ENCODE data around the gene NOXO1.
"Not testable (repeated sequence)": the region's sequence is repeated elsewhere in the genome, so short reads cannot be mapped to it uniquely, and the experiment has no call there.

The NOXO1 gene

GRCh38 chr16:1959269-1960039 is 21.8 kb downstream of the NOXO1 start, which contains the start of gene NDUFB10:
Gene NDUFB10, plus strand, starts transcription at chr16:1959538. Its CDS starts 87 bp downstream, at chr16:1959625.
- peak; percentile 94 for DNase-seq

DNA sequence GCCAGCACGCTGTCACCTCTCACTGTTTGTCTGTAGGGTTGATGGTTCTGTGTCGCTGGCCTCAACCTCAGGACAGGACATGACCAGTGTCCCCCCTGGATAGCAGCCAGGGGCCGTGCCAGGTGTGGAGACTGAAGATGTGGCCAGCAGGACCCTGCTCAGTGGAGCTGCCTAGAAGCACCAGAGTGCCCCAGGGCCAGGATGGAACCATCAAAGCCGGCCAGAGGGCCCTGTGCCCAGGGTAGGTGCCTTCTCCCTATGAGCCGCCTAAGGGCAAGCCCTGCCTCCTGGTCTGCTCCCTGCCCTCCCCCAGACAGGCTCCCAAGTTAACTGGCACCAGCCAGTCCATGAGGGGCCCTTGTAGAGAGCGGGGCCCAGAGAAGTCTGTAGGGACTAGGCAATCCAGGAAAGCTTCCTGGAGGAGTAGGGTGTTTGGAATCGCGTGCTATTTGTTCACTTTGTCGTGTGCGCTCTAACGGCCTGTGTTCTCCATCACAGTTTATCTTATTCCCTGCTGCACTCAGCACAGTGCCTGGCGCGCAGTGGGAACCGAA is 22.5 kb downstream of the NOXO1 start:
- DNase-seq, result no peak

- DNase-seq, result not testable (repeated sequence)
Observed at GRCh38 chr16:1958143-1958491, 23.2 kb downstream of the NOXO1 start.

GRCh38 chr16:1957434-1958142 is 23.7 kb downstream of the NOXO1 start:
- not testable (repeated sequence) for DNase-seq

GRCh38 chr16:1953734-1954133 is 27.5 kb downstream of the NOXO1 start:
- no peak for DNase-seq

GRCh38 chr16:1950559-1950958 is 30.7 kb downstream of the NOXO1 start:
- DNase-seq, result no peak

DNA sequence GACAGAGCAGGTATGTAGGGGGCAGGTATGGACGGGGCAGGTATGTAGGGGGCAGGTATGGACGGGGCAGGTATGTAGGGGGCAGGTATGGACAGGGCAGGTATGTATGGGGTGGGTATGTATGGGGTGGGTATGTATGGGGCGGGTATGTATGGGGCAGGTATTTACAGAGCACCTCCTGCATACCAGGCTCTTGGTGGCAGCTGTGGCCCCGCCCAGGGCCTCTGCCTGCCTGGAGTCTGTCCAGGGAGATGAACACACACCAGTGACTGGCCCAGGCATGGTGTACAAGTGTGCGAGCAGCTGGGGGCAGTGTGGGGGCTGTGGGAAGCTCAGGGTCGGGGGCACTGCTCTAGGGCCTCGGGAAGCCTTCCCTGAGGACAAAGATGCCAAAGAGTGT is 31.2 kb downstream of the NOXO1 start:
- DNase-seq, result no peak

DNA sequence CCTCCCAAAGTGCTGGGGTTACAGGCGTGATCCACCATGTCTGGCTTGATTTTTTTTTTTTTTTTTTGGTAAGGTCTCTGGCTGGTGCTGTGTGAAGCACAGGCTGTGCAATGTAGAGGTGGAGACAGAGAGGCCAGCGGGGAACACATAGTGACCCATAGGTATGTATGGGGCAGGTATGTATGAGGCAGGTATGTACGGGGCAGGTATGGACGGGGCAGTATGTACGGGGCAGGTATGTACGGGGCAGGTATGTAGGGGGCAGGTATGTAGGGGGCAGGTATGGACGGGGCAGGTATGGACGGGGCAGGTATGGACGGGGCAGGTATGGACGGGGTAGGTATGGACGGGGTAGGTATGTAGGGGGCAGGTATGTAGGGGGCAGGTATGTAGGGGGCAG is 31.8 kb downstream of the NOXO1 start:
- no peak for DNase-seq

DNA sequence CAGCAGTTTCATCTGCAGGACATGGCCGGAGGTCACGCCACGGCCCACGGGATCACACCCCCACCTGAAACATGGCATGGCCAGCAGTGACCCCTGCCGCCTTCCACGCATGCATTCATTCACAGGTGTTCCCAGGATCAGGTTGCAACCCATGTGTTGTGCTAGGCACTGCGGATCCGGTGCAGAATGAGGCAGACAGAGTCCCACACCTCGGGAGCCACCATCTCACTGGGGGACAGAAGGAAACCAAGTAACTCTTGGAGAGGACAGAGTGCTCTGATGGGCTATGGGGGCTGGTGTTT is 33.9 kb downstream of the NOXO1 start:
- DNase-seq, result no peak

DNA sequence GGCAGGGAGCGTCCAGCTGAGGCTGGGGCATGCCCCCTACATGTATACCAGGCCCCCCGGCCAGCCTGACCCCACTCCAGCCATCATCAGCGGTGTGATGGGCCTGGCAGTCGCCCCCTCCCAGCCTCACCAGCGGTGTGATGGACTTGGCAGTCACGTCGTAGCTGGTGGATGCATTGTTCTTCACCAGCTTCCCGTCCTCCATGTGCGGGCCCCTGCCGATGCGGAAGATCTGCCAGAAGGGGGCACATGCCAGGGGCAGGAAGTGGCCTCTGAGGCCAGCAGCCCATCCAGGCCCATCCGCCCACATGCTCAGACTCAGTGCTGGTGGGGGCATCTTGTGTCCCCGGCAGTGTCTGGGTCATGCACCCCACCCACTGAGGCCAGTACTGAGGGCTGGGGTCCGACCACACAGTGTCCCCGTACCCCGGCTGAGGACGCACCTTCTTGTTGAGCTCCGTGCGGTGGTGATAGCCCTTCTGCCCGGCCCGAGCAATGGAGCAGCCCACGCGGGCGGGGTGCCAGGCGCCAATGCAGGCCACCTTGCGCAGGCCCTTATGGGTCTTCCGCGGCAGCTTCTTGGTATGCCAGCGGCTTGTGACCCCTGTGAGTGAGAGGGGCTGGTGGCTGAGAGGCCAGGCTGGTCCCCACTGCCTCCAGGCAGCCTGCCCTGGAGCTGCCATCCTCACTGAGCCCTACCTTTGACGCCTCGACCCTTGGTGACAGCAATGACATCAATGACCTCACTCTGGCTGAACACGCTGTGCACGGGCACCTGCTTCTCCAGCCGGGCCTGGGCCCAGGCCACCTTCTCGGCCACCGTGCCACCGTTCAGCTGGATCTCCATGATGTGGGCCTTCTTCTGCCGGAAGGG is 34.5 kb downstream of the NOXO1 start:
- DNase-seq, result no peak

DNA sequence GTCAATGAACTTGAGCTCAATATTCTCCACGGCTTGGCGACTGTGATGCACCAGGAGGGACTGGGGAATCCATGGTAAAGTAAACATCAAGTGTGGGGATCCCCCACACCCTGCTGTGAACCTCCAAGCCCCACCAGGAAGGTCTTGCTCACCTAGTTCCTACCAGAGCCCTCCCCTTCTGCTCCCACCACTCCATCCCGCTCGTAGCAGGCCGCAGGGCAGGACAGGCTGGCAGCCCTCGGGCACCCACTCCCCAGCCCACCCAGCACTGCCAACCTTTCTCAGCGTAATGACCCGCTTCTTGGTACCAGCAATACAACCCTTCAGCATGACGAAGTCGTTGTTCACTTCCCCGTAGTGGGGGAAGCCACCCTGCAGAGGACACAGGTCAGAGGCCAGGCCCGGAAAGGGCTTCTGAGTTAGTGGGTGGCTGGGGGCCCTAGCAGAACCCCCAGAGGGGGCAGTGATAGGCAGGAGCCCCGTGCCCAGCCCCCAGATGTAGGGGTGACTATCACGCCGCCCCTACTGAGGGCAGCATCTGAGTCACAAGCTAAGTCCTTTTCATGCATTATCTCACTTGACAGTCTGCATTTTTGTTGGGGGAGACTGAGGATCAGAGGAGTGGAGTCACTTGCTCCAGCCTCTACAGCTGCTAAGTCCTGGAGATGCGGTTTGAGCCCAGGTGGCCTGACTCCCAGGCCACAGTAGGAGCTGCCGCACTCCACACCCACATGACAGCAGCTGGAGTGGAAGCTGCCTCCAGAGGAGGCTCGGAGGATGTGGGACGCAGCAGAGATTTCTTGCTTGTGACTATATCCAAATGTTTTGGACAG is 35.5 kb downstream of the NOXO1 start:
- DNase-seq, result no peak

DNA sequence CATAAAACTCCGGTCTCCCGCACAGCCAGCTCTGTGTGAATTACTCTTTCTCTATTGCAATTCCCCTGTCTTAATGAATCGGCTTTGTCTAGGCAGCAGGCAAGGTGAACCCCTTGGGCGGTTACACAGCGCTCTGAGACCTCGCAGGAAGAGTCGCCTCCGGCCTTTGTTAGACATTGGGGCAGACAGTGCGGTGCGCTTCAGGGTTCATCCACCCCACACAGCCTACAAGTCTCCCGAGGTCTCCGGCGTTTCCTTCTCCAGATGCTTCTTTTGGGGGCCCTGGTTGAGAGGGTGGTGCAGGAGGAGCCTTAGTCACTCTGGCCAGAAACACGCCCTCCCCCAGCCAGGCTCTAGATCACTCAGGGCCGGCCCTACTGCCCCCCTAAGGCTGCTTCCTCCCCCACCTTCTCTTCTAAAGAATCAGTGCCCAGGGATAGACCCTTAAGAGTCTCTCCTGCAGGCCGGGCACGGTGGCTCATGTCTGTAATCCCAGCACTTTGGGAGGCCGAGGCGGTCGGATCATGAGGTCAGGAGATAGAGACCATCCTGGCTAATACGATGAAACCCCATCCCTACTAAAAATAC is 36.6 kb downstream of the NOXO1 start:
- no peak for DNase-seq

- peak; percentile 100 for DNase-seq
Observed at GRCh38 chr16:1942810-1943726, 38.2 kb downstream of the NOXO1 start, which contains the start of gene MSRB1. Gene MSRB1, minus strand, starts transcription at chr16:1943199. Its CDS starts 43 bp downstream, at chr16:1943156.

GRCh38 chr16:1942047-1942809 is 39.0 kb downstream of the NOXO1 start:
- no peak for DNase-seq

- DNase-seq, result no peak
Observed at GRCh38 chr16:1941162-1942046, 39.9 kb downstream of the NOXO1 start.

DNA sequence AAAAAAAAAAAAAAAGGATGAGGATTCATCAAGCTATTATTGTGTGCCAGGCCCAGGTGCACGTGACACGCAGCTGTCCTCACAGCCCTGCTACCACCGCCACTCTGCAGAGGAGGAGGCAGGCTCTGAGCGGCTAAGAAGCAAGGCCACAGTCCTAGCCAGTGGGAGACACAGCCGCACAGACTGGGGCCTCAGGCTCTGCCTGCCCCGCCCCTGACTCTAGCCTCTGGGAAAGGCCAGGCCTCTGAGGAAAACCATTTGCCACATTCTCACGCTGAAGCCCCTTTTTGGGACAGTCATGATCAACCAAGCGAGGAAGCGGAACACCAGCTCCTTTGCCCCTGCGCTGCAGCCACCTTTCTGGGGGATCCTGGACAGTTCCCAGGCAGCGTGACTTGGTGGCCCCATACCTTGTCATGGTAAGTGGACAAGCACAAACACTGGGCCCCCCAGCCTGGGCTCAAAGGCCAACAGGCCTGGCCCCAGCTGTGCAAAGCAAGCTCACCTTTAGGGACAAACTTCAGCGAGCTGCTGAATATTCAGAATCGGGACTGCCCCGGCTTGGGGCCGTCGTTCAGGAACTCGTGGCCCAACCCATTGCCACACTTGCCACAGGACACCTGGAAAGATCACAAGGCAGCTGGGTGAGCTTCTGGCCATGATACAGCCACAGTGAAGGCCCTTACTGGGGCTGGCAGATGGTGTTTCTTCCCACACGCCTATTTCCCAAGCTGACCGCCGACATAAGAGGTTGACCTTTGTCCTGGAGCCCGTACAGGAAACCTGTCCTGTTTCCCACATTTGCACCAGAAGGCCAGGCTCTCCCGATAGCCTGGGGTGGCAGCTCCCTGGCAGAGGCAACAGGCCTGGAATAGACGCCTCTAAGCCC is 40.8 kb downstream of the NOXO1 start:
- DNase-seq, result no peak

GRCh38 chr16:1939833-1940232 is 41.4 kb downstream of the NOXO1 start:
- not testable (repeated sequence) for DNase-seq

DNA sequence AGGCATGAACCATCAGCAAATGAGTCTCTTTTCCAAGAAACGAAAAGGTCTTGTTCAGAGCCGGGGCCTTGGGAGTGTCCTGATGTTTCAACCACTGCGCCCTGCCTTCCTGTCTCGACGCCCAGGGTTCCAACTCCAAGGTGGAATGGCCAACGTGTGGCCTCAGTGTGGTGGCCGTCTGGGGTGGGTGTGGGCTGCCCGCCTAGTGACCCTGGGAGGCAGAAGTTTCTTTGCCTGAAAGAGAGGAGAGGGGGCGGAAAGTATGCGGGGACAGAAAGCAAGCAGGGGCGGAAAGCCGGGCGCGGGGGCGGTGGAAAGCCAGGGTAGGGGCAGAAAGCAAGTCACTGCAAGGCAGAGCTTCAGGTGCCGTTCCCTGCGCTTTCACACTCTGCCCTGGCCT is 42.4 kb downstream of the NOXO1 start:
- no peak for DNase-seq

All from NCI-H82 (cell line).